SH-SY5Y (cell line): Measurements from ENCODE around the gene NOL4L.

ENCODE experiments used
- GATA2 ChIP-seq: IDR thresholded peaks from 2 replicates; pipeline ENCODE4 v1.6.1; 2011; ENCODE audit warnings: mild to moderate bottlenecking, low read depth, low read length
- GATA3 ChIP-seq: IDR thresholded peaks from 2 replicates; pipeline ENCODE4 v1.6.1; 2011; ENCODE audit warnings: low read depth, mild to moderate bottlenecking, low read length, moderate library complexity

- no peak for TF ChIP-seq GATA3
- no peak for TF ChIP-seq GATA2
Observed at GRCh38 chr20:32470025-32470861, 114.9 kb downstream of the NOL4L start.
